SU-DHL-6 (cell line): ENCODE results near the gene DGKB.
A peak's percentile ranks its signal among the peaks of the same experiment; 100 is the strongest.

Experiments
- CTCF ChIP-seq: fragments of 200-600 bp; sonication (generic); IDR thresholded peaks from one replicate; pipeline ENCODE4 v1.5.1; 2017; ENCODE audit warnings: antibody characterized with exemption, mild to moderate bottlenecking, low read length, moderate library complexity; ENCODE audit not compliant: insufficient read depth, poor library complexity, severe bottlenecking
- EZH2phosphoT487 ChIP-seq: fragments of 200-600 bp; sonication (generic), shearing (Covaris generic); conservative IDR thresholded peaks from 2 replicates; pipeline ENCODE4 v1.6.1; 2018; ENCODE audit warnings: mild to moderate bottlenecking, antibody characterized with exemption, low read length, moderate library complexity, mixed read lengths

- TF ChIP-seq CTCF (peak; percentile 98), EZH2phosphoT487 (no peak)
Observed at GRCh38 chr7:14691597-14692203, 210.9 kb downstream of the DGKB start.
